GM23338 (cell line): Measurements from ENCODE around the gene RPA1. TPM values are rescaled to one million over a fixed set of nuclear protein-coding genes. Genes with fewer than 3 reads are reported as not detected.

Experiments
- ATAC-seq: fragments of 200-7000 bp; cut with Tn5 transposase; 3 replicates; pipeline ENCODE4 v1.9.1; 2020
- DNase-seq: peaks from one replicate; pipeline ENCODE4 v3.0.0-alpha.2; 2015; ENCODE audit warnings: low spot score
- H2AFZ ChIP-seq: fragments of 200-600 bp; sonication (generic); 2 replicates; pipeline ENCODE4 v1.8.0; 2016; ENCODE audit warnings: antibody characterized with exemption, mild to moderate bottlenecking, moderate library complexity
- H3F3A ChIP-seq: fragments of 200-600 bp; sonication (generic); replicated peaks from 2 replicates; pipeline ENCODE4 v1.8.0; 2017; ENCODE audit warnings: antibody characterized with exemption, mixed run types, low read depth
- H3K27ac ChIP-seq: fragments of 200-600 bp; sonication (generic); 2 replicates; pipeline ENCODE4 v1.6.1; 2016; ENCODE audit warnings: low read depth
- H3K27me3 ChIP-seq: fragments of 200-600 bp; sonication (generic); 2 replicates; pipeline ENCODE4 v1.8.0; 2016; ENCODE audit warnings: mild to moderate bottlenecking, mixed run types, moderate library complexity; ENCODE audit not compliant: insufficient read depth
- H3K36me3 ChIP-seq: fragments of 200-600 bp; sonication (generic); 2 replicates; pipeline ENCODE4 v1.8.0; 2016; ENCODE audit warnings: mild to moderate bottlenecking; ENCODE audit not compliant: insufficient read depth
- H3K4me1 ChIP-seq: fragments of 200-600 bp; sonication (generic); 2 replicates; pipeline ENCODE4 v1.8.0; 2016; ENCODE audit warnings: mild to moderate bottlenecking, moderate library complexity; ENCODE audit not compliant: insufficient read depth
- H3K4me2 ChIP-seq: fragments of 200-600 bp; sonication (generic); 2 replicates; pipeline ENCODE4 v1.7.1; 2017; ENCODE audit warnings: mixed run types
- H3K4me3 ChIP-seq: fragments of 200-600 bp; sonication (generic); 2 replicates; pipeline ENCODE4 v1.6.1; 2016; ENCODE audit warnings: mixed run types
- H3K79me2 ChIP-seq: fragments of 200-600 bp; sonication (generic); replicated peaks from 2 replicates; pipeline ENCODE4 v1.8.0; 2017; ENCODE audit warnings: mild to moderate bottlenecking; ENCODE audit not compliant: insufficient read depth
- H3K9me2 ChIP-seq: fragments of 200-600 bp; sonication (generic); 2 replicates; pipeline ENCODE4 v1.8.0; 2017; ENCODE audit not compliant: insufficient read depth
- H4K20me1 ChIP-seq: fragments of 200-600 bp; sonication (generic); replicated peaks from 2 replicates; pipeline ENCODE4 v1.8.0; 2017; ENCODE audit warnings: mild to moderate bottlenecking; ENCODE audit not compliant: insufficient read depth
- H3K27ac Mint-ChIP-seq: 2 replicates; pipeline ENCODE4 v1.8.0; 2020; ENCODE audit warnings: inconsistent platforms, mild to moderate bottlenecking, moderate library complexity, mixed read lengths
- H3K27me3 Mint-ChIP-seq: 3 replicates; pipeline ENCODE4 v1.8.0; 2022; ENCODE audit warnings: low read depth, mild to moderate bottlenecking, moderate library complexity, mixed read lengths, inconsistent platforms; ENCODE audit not compliant: insufficient read depth, poor library complexity
- H3K36me3 Mint-ChIP-seq: 3 replicates; pipeline ENCODE4 v1.8.0; 2021; ENCODE audit warnings: low read depth, mild to moderate bottlenecking, inconsistent platforms, moderate library complexity, mixed read lengths
- H3K4me1 Mint-ChIP-seq: 3 replicates; pipeline ENCODE4 v1.8.0; 2020; ENCODE audit warnings: mild to moderate bottlenecking, inconsistent platforms, mixed read lengths
- H3K4me3 Mint-ChIP-seq: 3 replicates; pipeline ENCODE4 v1.8.0; 2021; ENCODE audit warnings: moderate library complexity, mild to moderate bottlenecking, inconsistent platforms, mixed read lengths
- H3K9me3 Mint-ChIP-seq: 3 replicates; pipeline ENCODE4 v1.8.0; 2020; ENCODE audit warnings: moderate library complexity, mild to moderate bottlenecking, inconsistent platforms, mixed read lengths
- CREB1 ChIP-seq: fragments of 250-450 bp; sonication (Bioruptor Pico); IDR thresholded peaks from 2 replicates; pipeline ENCODE4 v1.5.0; 2020; ENCODE audit warnings: low read depth, mild to moderate bottlenecking, moderate library complexity
- EZH2 ChIP-seq: fragments of 200-600 bp; sonication (generic); IDR thresholded peaks from one replicate; pipeline ENCODE4 v1.8.0; 2017; ENCODE audit warnings: antibody characterized with exemption, mild to moderate bottlenecking, low read depth; ENCODE audit not compliant: unreplicated experiment
- JUNB ChIP-seq: IDR thresholded peaks from one replicate; pipeline ENCODE4 v1.6.1; 2016; ENCODE audit warnings: antibody characterized with exemption; ENCODE audit not compliant: unreplicated experiment
- ZNF114 ChIP-seq: fragments of 250-450 bp; sonication (Bioruptor Pico); IDR thresholded peaks from 2 replicates; pipeline ENCODE4 v1.5.0; 2020; ENCODE audit warnings: mild to moderate bottlenecking, moderate library complexity
- ZNF331 ChIP-seq: fragments of 250-450 bp; sonication (Bioruptor Pico); IDR thresholded peaks from 2 replicates; pipeline ENCODE4 v1.5.0; 2020; ENCODE audit warnings: low read depth, mild to moderate bottlenecking, moderate library complexity
- ZNF462 ChIP-seq: fragments of 250-450 bp; sonication (Bioruptor Pico); IDR thresholded peaks from 2 replicates; pipeline ENCODE4 v1.5.0; 2020; ENCODE audit warnings: mild to moderate bottlenecking, moderate library complexity
- polyA plus RNA-seq: library from polyadenylated mRNA; unstranded; fragments of >200 nt; fragmentation: Nextera tagmentation; extraction: Ambion mirVana; gene quantifications from 2 replicates; pipeline ENCODE4 v1.2.1, GENCODE V29; 2016
- total RNA-seq: library from RNA; depleted of rRNA; stranded (reverse); fragments of >200 nt; shearing (Covaris generic); gene quantifications from 2 replicates; pipeline ENCODE4 v1.2.3, GENCODE V29; 2014
- TF ChIP-seq, protein P1 (sequence below), 2 experiments: fragments of 200-600 bp in 1 of 2; sonication (generic) in 1 of 2; conservative IDR thresholded peaks; 2 replicates each; pipeline versions ENCODE4 v1.5.1 to v1.6.1; 2016 to 2017; ENCODE audit warnings: antibody characterized with exemption in 2 of 2, low read depth in 2 of 2, mild to moderate bottlenecking in 2 of 2, moderate library complexity in 1 of 2

RPA1 gene
- total and polyA plus RNA-seq, 2 experiments from 2014 or later: 33.7 to 52.1 TPM

- no peaks in the 10 kb centered on the region for H3F3A ChIP-seq
- Mint-ChIP-seq H3K4me3 (no peak overlapping the region), H3K27ac (no peak overlapping the region), H3K4me1 (no peaks in the 10 kb centered on the region; the same call in 2 of the 3 replicates), H3K27me3 (no peaks in the 10 kb centered on the region), H3K9me3 (no peaks in the 10 kb centered on the region), H3K36me3 (peaks cover 19% of the 10 kb centered on the region)
- no peak overlapping the region for H3K4me3 ChIP-seq
- H3K36me3 ChIP-seq: no peaks in the 10 kb centered on the region
- no peaks in the 10 kb centered on the region for H3K9me2 ChIP-seq
- H3K79me2 ChIP-seq: 0 out of 2 replicates have a peak, but pooled peaks cover 6% of the 10 kb centered on the region
- H3K4me1 ChIP-seq: no peaks in the 10 kb centered on the region
- H4K20me1 ChIP-seq: peaks cover 12% of the 10 kb centered on the region
- TF ChIP-seq ZNF331 (CRISPR knock-in tag): no peak
- no peak for TF ChIP-seq CREB1 (CRISPR knock-in tag)
- no peak for TF ChIP-seq EZH2
- TF ChIP-seq JUNB: no peak
- TF ChIP-seq ZNF114 (CRISPR knock-in tag): no peak
- TF ChIP-seq ZNF462: no peak
- TF ChIP-seq, protein P1, sequence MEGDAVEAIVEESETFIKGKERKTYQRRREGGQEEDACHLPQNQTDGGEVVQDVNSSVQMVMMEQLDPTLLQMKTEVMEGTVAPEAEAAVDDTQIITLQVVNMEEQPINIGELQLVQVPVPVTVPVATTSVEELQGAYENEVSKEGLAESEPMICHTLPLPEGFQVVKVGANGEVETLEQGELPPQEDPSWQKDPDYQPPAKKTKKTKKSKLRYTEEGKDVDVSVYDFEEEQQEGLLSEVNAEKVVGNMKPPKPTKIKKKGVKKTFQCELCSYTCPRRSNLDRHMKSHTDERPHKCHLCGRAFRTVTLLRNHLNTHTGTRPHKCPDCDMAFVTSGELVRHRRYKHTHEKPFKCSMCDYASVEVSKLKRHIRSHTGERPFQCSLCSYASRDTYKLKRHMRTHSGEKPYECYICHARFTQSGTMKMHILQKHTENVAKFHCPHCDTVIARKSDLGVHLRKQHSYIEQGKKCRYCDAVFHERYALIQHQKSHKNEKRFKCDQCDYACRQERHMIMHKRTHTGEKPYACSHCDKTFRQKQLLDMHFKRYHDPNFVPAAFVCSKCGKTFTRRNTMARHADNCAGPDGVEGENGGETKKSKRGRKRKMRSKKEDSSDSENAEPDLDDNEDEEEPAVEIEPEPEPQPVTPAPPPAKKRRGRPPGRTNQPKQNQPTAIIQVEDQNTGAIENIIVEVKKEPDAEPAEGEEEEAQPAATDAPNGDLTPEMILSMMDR (conservative IDR thresholded peaks at IDR 0.05; ENCODE audit: low read depth in 2 of 2): no peak
- ATAC-seq: no peak
- H3K27me3 ChIP-seq: no peaks in the 10 kb centered on the region
- H3K27ac ChIP-seq: no peak overlapping the region
- no peak for DNase-seq
- H3K4me2 ChIP-seq: no peak overlapping the region
- H2AFZ ChIP-seq: no peak overlapping the region
Measured at GRCh38 chr17:1810450-1811103, 19.2 kb upstream of the RPA1 start.
